CD4-positive, alpha-beta T cell treated with Interleukin-1 beta for 1 hour (primary cell): ENCODE data around the gene CEBPE.

Experiments used
- DNase-seq, 2 donors: peaks; one replicate each; pipeline ENCODE4 v3.0.0-alpha.2; 2020 to 2022

Gene CEBPE

GRCh38 chr14:23101986-23102625 is 16.9 kb downstream of the CEBPE start:
- DNase-seq: no peak

DNA sequence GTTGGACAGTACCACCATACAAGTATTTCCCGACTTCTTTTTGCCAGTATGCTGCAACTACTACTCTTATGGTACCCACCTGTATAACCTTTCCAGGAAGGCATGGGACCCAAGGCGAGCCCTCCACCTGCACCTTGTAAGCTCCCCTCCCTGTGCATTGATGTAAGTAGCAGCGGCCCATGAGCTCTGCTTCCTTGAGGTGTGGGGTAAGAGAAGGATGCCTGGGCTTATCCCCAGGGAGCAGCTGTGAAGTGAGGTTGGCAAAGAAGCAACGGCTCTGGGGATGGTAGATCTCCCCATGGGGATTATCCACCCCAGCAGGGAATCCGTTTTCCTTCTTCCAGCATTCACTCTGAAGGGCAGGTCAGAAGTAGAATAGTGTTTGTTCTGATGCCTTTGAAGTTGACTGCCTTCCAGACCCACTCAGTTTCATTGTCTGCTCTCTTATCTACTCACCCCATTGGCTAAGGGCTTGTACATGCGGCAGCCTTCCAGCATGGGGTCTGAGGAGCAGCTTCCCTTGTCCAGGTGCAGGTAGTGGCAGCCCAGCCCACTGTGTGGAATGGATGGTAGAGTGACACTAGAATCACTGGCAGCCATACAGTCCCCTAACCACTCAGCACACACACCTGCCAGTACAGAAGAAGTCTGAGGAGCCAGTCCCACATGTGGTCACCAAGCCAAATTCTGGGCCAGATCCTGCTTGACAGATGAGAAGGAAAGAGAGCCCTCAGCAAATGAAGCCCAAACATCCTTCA is 17.7 kb downstream of the CEBPE start:
- DNase-seq: no peak

- no peak for DNase-seq
Measured at GRCh38 chr14:23099212-23099861, 19.7 kb downstream of the CEBPE start.

- DNase-seq: no peak
Measured at GRCh38 chr14:23097786-23098185, 21.3 kb downstream of the CEBPE start.

DNA sequence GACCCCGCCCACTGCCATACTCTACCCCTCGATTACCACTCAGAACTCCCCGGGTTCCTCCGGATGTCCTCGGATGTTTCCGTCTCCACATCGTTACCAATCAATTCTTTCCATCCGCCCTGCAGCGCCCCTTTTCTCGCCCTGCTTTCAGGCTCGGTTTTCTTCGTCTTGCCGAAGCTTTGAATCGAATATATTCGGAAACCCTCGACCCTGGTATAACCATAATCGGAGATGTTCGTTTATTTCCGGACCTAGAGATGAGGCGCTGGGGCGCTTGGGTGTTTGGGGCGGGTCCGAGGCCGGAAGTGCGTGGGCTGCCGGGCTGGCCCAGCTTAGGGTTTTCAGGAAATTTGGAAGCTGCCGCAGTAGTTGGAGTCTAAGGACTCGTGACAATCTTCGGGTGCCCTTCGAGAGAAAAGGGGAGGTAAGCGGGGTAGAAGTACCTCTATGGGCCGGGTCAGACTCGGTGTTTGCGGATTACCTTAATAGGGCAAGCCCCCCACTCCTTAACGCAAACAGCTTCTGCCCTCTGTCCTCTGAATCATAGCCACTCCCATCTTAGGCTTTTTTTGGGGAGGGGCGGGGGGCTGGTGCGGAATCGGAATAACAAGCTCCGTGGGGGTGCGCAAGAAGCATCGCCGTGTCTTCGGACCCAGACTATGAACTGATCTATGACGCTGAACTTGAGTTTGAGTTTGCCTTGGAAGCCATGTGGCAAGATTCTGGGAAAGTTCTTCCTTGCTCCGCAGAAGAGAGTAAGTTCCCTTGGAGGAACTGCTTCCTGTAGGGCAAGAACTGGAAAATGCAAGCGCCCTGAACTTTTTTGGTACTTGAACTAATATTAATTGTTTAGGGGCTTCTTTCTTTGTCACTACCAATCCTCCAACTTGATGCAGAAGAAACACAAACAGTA is 23.6 kb downstream of the CEBPE start, which contains the start of gene C14orf119:
C14orf119 (plus strand) TSS at position 310 of the 913 bp plus-strand sequence. CDS start 2,154 bp downstream, outside the sequence.
- DNase-seq: peak; percentile 99 to 100

- peak in 1 of 2 donors; percentile 81 for DNase-seq
Measured at GRCh38 chr14:23094666-23095195, 24.3 kb downstream of the CEBPE start, which contains the start of gene ACIN1. Gene ACIN1 (minus strand): TSS chr14:23095136. CDS start chr14:23095112, 24 bp downstream.

DNA sequence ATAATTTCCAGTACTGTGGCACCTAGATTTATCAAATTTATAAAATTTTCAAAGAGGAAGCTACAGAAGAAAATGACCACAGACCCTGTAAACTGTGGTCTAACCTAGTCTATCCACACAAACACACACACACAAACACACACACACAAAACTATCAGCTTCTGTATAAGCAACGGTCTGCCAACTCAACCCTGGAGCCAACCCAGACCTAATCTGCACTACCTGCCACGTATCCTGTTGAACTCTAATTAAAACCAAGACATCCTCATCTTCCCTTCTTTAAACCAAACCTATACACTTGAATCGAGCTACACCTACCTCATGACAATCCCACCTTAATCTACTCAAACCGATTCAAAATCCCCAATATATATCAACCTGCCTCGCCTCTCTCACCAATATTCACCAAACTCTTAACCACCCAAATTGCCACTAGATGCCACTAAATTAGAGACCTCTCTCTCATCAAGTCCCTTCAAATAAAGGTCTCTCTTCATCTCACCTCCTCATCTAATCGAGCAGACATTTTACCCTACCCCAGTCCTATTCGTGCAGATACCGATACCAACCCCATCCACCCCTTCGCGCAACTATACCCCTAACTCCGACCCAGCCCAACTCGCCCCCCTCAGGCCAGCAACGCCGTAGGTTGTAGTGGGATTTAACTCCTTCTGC is 24.9 kb downstream of the CEBPE start:
- peak in 1 of 2 donors; percentile 86 for DNase-seq

- DNase-seq: no peak
Measured at GRCh38 chr14:23093526-23093925, 25.5 kb downstream of the CEBPE start.

DNA sequence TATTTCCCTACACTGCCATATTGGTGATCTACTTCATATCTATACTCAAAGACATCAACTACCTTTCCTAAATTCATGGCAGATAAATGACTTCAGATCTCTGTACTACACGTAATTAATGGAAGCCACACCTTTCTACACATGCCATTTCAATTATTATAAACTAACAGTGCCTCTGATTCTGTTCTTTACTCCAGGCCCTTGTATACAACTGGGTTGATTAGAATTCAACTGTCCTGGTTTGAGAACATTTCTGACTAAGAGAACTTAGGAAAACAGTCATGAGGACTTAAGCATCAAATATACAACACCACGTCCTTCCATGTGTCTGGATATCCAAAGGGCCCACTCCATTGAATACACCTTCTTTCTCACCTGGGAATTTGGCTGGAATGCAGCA is 26.0 kb downstream of the CEBPE start:
- no peak for DNase-seq

DNA sequence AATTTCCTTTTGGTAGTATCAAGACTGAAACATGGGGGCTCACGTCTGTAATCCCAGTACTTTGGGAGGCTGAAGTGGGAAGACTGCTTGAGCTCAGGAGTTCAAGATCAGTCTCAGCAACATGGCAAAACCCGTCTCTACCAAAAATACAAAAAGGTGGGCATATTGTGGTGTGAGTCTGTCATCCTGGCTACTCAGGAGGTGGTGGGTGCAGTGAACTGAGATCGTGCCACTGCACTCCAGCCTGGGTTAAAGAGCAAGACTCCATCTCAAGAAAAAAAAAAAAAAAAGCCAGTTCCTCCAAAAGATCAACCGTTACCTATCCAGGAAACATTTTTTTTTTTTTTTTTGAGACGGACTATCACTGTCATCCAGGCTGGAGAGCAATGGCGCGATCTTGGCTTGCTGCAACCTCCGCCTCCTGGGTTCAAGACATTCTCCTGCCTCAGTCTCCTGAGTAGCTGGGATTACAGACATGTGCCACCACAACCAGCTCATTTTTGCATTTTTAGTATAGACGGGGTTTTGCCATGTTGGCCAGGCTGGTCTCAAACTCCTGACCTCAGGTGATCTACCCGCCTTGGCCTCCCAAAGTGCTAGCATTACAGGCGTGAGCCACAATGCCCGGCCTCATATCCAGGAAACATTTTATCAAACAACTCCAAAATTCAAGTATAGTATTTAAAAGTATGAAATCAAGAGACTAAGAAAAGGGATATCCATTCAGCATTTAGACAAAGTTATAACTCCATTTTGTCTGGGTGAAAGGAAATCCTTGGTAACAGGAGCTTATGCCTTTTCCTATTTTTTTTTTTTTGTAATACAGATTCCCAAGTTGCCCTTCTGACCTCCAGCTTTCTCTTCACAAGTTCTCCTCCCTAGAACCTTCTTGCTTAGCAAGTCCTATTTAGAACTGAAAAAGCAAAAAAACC is 27.5 kb downstream of the CEBPE start:
- no peak for DNase-seq

DNA sequence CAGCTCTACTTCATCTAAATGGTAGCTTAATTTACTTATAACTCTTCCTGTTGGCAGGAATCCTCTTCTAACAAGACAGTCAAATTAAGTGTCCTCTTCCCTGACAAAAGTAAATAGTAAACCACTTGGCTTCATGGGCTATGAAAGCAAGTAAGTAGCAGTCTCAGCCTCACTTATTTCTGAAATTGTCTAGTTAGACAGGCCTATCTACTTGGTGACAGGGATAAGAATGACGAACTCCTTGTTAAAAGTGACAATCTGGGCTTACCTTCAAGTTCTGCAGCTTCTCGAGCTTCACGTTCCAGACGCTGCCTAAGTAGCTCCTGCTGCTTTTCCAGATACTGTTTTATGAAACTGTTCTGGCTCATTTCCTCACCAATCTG is 28.8 kb downstream of the CEBPE start:
- DNase-seq: no peak

- no peak for DNase-seq
Measured at GRCh38 chr14:23089498-23090253, 29.4 kb downstream of the CEBPE start.

DNA sequence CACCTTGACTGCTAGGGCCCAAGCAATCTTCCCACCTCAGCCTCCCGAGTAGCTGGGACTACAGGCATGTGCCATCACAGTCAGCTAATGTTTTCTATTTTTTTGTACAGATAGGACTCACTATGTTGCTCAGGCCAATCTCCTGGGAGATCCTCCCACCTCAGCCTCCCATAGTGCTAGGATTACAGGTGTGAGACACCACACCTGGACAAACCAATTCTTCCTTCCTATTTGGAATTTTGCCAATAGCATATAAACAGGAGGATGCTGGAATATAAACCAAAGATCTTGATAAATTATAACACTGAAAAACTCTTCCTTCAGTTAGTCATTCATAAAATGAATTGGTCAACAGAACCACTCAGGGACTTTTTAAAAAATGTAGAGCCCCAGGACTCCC is 32.5 kb downstream of the CEBPE start:
- no peak for DNase-seq

DNA sequence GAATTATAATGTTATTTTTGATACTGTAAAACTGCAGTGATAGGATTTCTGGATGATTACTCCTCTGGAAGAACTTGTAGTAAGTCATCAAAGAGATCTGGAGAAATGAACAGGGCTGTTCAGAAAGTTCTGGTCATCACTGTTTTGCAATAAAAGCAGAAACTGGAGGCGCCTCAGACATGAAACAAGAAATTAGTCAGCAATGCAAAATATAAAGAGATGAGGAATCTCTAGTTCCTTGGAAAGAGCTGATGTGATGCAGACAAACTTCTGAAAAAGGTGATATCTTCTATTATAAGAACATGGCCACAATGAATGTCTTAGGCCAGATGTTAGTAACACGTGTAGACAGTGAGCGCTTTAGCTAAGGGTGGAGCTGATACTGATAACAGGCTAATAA is 33.6 kb downstream of the CEBPE start:
- DNase-seq: no peak

- no peak for DNase-seq
Measured at GRCh38 chr14:23080474-23080873, 38.6 kb downstream of the CEBPE start.

DNA sequence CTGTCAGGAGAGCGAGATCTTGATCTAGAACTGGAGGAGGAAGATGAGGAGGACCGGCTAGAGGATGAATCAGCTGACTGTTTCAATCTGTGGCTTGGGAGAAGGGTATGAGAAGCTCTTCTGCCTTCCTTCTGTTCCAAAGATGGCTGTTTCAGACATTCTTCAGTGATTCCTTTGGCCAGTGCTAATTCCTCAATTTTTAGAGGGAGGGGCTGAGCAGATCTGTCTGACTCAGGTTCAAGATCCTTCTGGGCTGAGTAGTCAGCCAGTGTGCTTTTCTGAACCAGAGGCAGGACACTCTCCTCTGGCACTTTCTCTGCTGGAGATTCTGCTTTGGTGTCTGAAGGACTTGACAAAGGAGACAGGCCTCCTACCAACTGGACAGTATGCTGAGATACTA is 39.3 kb downstream of the CEBPE start:
- no peak for DNase-seq

- DNase-seq: peak in 1 of 2 donors; percentile 65
Measured at GRCh38 chr14:23078692-23079116, 40.4 kb downstream of the CEBPE start.

DNA sequence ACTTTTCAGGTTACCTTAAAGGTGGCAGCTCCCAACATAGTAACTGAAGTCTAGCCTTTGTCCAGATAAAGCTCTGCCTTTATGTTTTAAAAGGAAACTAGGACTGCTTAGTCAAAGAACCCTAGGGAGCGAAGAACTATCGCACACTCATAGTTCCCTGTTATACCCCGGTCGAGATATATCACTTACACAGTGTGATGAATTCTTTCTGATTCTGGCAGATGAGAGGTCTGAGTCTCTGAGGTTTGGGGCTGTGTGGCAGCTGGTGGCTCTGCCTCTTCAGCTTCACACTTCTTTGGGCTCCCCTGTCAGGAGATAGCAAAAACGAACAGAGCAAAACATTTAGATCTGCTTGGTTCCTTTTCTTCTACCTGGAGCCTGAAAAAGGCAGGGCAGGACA is 41.1 kb downstream of the CEBPE start:
- DNase-seq: no peak

GRCh38 chr14:23076785-23077408 is 42.2 kb downstream of the CEBPE start:
- DNase-seq: peak in 1 of 2 donors; percentile 54
